GM12875 (cell line): ENCODE measurements around the gene SCGB3A1.

Experiments
- H3K4me3 ChIP-seq: one replicate; pipeline ENCODE4 v1.5.1; 2011; ENCODE audit warnings: low read depth, low read length, control low read depth
- CTCF ChIP-seq: IDR thresholded peaks from 2 replicates; pipeline ENCODE4 v1.5.1; 2011; ENCODE audit warnings: low read depth, mild to moderate bottlenecking, control low read depth, inconsistent platforms, low read length, moderate library complexity, borderline replicate concordance; ENCODE audit not compliant: insufficient read depth

SCGB3A1 gene

DNA sequence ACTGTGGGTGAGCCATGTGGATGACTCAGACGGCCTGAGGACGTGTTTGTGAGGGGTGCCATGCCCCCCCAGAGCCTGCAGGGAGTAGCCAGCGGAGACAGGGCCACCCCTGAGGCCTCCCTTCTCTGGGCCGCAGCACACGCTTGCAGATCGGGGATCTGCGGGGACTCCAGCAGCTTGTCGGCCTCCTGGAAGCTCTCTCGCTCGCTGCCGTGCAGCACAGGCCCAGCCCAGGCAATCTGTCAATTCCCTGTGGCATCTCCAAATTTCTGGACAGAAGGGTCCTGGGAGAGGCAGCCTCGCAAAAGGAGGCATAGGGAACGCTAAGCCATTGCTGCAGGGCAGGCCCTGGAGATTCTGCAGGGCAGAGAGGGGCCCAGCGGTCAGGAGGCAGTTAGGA lies 36.9 kb upstream of the SCGB3A1 start:
- no peak for TF ChIP-seq CTCF
- no peak overlapping the region for H3K4me3 ChIP-seq

DNA sequence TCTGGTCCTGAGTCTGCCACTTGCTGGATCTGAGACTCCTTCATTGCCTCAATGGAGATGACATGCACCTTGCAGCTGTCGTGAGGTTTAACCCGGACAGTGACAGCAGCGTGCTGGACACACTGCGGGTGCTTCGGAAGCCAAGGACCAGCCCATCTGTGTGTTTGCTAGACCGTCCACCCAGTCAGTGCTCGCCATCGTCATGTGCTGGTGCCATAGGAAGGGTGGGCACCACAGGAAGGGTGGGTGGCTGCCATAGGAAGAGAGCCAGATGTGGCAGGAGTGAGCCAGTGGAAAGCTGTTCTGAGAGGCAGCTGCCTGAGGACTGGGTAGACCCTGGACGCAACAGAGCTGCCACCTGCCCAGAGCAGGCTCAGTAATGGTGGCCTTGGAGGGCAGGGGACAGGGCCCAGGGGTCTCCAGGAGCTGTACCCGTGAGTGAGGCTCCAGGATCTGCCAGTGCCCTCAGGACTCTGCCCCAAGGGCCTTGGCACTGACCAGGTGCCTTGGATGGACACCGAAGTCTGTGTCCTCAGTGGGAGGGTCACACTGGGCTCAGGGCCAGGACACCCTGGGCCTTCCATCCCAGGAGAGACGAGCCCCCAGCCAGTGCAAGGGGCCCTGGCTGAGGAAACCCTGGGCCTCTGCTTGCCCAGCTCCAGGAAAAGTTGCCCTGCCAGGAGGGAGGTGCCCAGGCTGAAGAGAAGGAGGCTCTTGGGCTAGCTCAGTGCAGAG lies 36.3 kb upstream of the SCGB3A1 start:
- H3K4me3 ChIP-seq: no peak overlapping the region
- no peak for TF ChIP-seq CTCF

- TF ChIP-seq CTCF: no peak
- no peak overlapping the region for H3K4me3 ChIP-seq
Observed at GRCh38 chr5:180626661-180627385, 35.5 kb upstream of the SCGB3A1 start.

GRCh38 chr5:180625791-180626660 lies 34.7 kb upstream of the SCGB3A1 start:
- no peak overlapping the region for H3K4me3 ChIP-seq
- TF ChIP-seq CTCF: no peak

- no peak overlapping the region for H3K4me3 ChIP-seq
- no peak for TF ChIP-seq CTCF
Observed at GRCh38 chr5:180625125-180625790, 34.0 kb upstream of the SCGB3A1 start.

DNA sequence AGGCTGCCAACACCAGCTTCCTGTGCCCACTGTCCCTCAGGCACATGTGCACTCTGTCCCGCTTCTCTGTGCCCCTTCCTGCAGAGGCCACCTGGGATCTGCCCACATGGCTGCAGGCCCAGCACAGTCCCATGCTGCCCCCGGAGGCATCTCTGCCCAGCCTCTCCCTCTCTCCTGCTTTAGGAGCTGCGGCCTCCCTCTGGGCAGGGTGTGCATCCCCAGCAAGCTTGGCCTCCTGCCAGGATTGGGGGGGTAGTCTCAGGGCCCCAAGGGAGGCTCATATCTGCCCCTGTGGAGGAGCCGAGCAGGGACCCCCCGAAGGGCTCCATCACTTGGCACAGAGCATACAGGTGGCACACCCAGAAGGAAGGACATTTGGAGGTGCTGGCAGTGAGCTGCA lies 33.3 kb upstream of the SCGB3A1 start:
- TF ChIP-seq CTCF: no peak
- H3K4me3 ChIP-seq: no peak overlapping the region
